IMR-90 (cell line): ENCODE measurements around the gene SPAG8. TPM values are rescaled to one million over a fixed set of nuclear protein-coding genes. Genes with fewer than 3 reads are reported as not detected.
A peak's percentile ranks its signal among the peaks of the same experiment; 100 is the strongest.

Experiments used
- ATAC-seq: fragments of 200-7000 bp; cut with Tn5 transposase; 2 replicates; pipeline ENCODE4 v1.9.1; 2020; ENCODE audit warnings: low read depth, mild to moderate bottlenecking, moderate library complexity
- BruUV-seq: library from RNA; stranded (reverse); fragments of 400-500 nt; replicated peaks from 2 replicates; lab custom pipeline; 2021; lab: Mats Ljungman, UMichigan
- CTCF ChIA-PET: fragments of 300-600 bp; formaldehyde crosslinking; extraction: SDS; loops from one replicate; lab custom pipeline; 2021; ENCODE audit warnings: antibody characterized with exemption; lab: Yijun Ruan, JAX
- POLR2A ChIA-PET: fragments of 300-600 bp; sonication (Branson Sonifier 250); formaldehyde crosslinking; loops from one replicate; lab custom pipeline; 2022; ENCODE audit warnings: antibody characterized with exemption; ENCODE audit not compliant: unreplicated experiment; lab: Charles Lee
- DNase-seq: peaks from one replicate; pipeline ENCODE4 v3.0.0; 2013
- H2AFZ ChIP-seq: replicated peaks from 2 replicates; pipeline ENCODE3; 2013; ENCODE audit warnings: low read length, mild to moderate bottlenecking; ENCODE audit not compliant: poor library complexity
- H2AK5ac ChIP-seq: 2 replicates; pipeline ENCODE4 v1.6.1; 2013; ENCODE audit warnings: low read depth, low read length, inconsistent platforms
- H2AK9ac ChIP-seq: replicated peaks from 2 replicates; pipeline ENCODE3; 2013; ENCODE audit warnings: mild to moderate bottlenecking, low read depth, low read length, moderate library complexity; ENCODE audit not compliant: poor library complexity
- H2BK120ac ChIP-seq: 2 replicates; pipeline ENCODE4 v1.6.1; 2013; ENCODE audit warnings: low read depth, low read length, inconsistent platforms
- H2BK15ac ChIP-seq: 3 replicates; pipeline ENCODE4 v1.6.1; 2013; ENCODE audit warnings: low read depth, low read length, inconsistent platforms
- H2BK20ac ChIP-seq: 2 replicates; pipeline ENCODE4 v1.6.1; 2013; ENCODE audit warnings: low read depth, mild to moderate bottlenecking, inconsistent platforms, low read length, moderate library complexity
- H2BK5ac ChIP-seq: 2 replicates; pipeline ENCODE4 v1.6.1; 2013; ENCODE audit warnings: mild to moderate bottlenecking, low read depth, low read length, inconsistent platforms; ENCODE audit not compliant: poor library complexity, severe bottlenecking
- H3K14ac ChIP-seq: replicated peaks from 2 replicates; pipeline ENCODE4 v1.6.1; 2013; ENCODE audit warnings: low read depth, low read length, inconsistent platforms
- H3K18ac ChIP-seq: 2 replicates; pipeline ENCODE4 v1.6.1; 2013; ENCODE audit warnings: low read depth, low read length, control low read depth
- H3K23ac ChIP-seq: 2 replicates; pipeline ENCODE4 v1.6.1; 2013; ENCODE audit warnings: low read depth, low read length, inconsistent platforms
- H3K27ac ChIP-seq: 2 replicates; pipeline ENCODE4 v1.5.1; 2013; ENCODE audit warnings: mild to moderate bottlenecking, control low read depth, low read length; ENCODE audit not compliant: insufficient read depth
- H3K27me3 ChIP-seq: 2 replicates; pipeline ENCODE4 v1.6.1; 2013; ENCODE audit warnings: low read length; ENCODE audit not compliant: control insufficient read depth, insufficient read depth
- H3K36me3 ChIP-seq: 2 replicates; pipeline ENCODE4 v1.6.1; 2013; ENCODE audit warnings: low read length, mixed read lengths; ENCODE audit not compliant: control insufficient read depth, insufficient read depth
- H3K4ac ChIP-seq: 2 replicates; pipeline ENCODE4 v1.6.1; 2013; ENCODE audit warnings: low read depth, low read length, inconsistent platforms
- H3K4me1 ChIP-seq: 2 replicates; pipeline ENCODE4 v1.6.1; 2013; ENCODE audit warnings: low read length, mixed read lengths; ENCODE audit not compliant: control insufficient read depth, insufficient read depth
- H3K4me2 ChIP-seq: 2 replicates; pipeline ENCODE4 v1.6.1; 2013; ENCODE audit warnings: low read depth, mild to moderate bottlenecking, control low read depth, low read length, moderate library complexity
- H3K4me3 ChIP-seq: 2 replicates; pipeline ENCODE4 v1.5.1; 2013; ENCODE audit warnings: low read depth, mild to moderate bottlenecking, control low read depth, low read length, moderate library complexity; ENCODE audit not compliant: insufficient read depth
- H3K56ac ChIP-seq: 2 replicates; pipeline ENCODE4 v1.6.1; 2013; ENCODE audit warnings: low read length, inconsistent platforms; ENCODE audit not compliant: insufficient read depth; ENCODE audit errors: extremely low read depth
- H3K79me1 ChIP-seq, 2 experiments: 2 replicates each; pipeline ENCODE4 v1.6.1; 2013; ENCODE audit warnings: low read length in 2 of 2, inconsistent platforms in 1 of 2, low read depth in 1 of 2
- H3K9ac ChIP-seq: 2 replicates; pipeline ENCODE4 v1.6.1; 2013; ENCODE audit warnings: low read depth, low read length, control low read depth
- H3K9me1 ChIP-seq: 2 replicates; pipeline ENCODE4 v1.6.1; 2013; ENCODE audit warnings: low read length, inconsistent platforms; ENCODE audit not compliant: insufficient read depth
- H3K9me3 ChIP-seq: 2 replicates; pipeline ENCODE4 v1.6.1; 2013; ENCODE audit warnings: low read length; ENCODE audit not compliant: control insufficient read depth, insufficient read depth
- H4K20me1 ChIP-seq: 2 replicates; pipeline ENCODE4 v1.6.1; 2013; ENCODE audit warnings: low read length, inconsistent platforms; ENCODE audit not compliant: insufficient read depth
- H4K5ac ChIP-seq: 2 replicates; pipeline ENCODE4 v1.6.1; 2013; ENCODE audit warnings: mild to moderate bottlenecking, low read depth, low read length, control low read depth
- H4K8ac ChIP-seq, 2 experiments: 2 replicates each; pipeline ENCODE4 v1.6.1; 2013; ENCODE audit warnings: low read depth in 2 of 2, low read length in 2 of 2, control low read depth in 1 of 2, inconsistent platforms in 1 of 2
- H4K91ac ChIP-seq: 2 replicates; pipeline ENCODE4 v1.6.1; 2013; ENCODE audit warnings: low read depth, low read length, inconsistent platforms; ENCODE audit not compliant: insufficient read depth
- MAFK ChIP-seq: IDR thresholded peaks from 2 replicates; pipeline ENCODE4 v1.6.1; 2012; ENCODE audit warnings: low read depth, low read length, improper control_type of control experiment
- MXI1 ChIP-seq: IDR thresholded peaks from 2 replicates; pipeline ENCODE4 v1.6.1; 2012; ENCODE audit warnings: low read depth, mild to moderate bottlenecking, low read length, moderate library complexity, borderline replicate concordance
- POLR2A ChIP-seq: IDR thresholded peaks from 2 replicates; pipeline ENCODE4 v1.6.1; 2012; ENCODE audit warnings: mild to moderate bottlenecking, low read depth, low read length
- RFX5 ChIP-seq: IDR thresholded peaks from 2 replicates; pipeline ENCODE4 v1.8.0; 2012; ENCODE audit warnings: low read depth, mild to moderate bottlenecking, low read length, moderate library complexity
- USF2 ChIP-seq: fragments of 150-350 bp; IDR thresholded peaks from 2 replicates; pipeline ENCODE4 v1.6.1; 2017; ENCODE audit warnings: mild to moderate bottlenecking, antibody characterized with exemption, low read length, low read depth
- WGBS, 2 experiments: methylation state at CpG; one replicate each; pipeline versions ENCODE4 v1.1.5 to v1.1.7; 2013; ENCODE audit warnings: missing lambda C conversion rate in 2 of 2; ENCODE audit not compliant: insufficient read length in 1 of 2; ENCODE audit errors: extremely low coverage in 2 of 2; 5-methylcytosine and 5-hydroxymethylcytosine counted together
- dilution Hi-C: fragments of 300-500 bp; cut with HindIII; formaldehyde crosslinking; loops from one replicate; pipeline ENCODE4 v1.14.3; 2018; ENCODE audit warnings: low sequenced_read_pairs; ENCODE audit not compliant: unreplicated experiment
- in situ Hi-C: fragments of 300-500 bp; cut with MboI; formaldehyde crosslinking; loops from 3 replicates; pipeline ENCODE4 v1.14.3; 2019; ENCODE audit warnings: low sequenced_read_pairs, inconsistent platforms, mixed read lengths
- intact Hi-C: fragments of 100-400 bp; cut with micrococcal nuclease; formaldehyde crosslinking; loops from 2 replicates; pipeline ENCODE4 v1.10.0; 2022
- polyA plus RNA-seq, 3 experiments: library from polyadenylated mRNA; depleted of rRNA; stranded (reverse); fragments of >200 nt; gene quantifications; 2 replicates each; pipeline ENCODE4 v1.2.3, GENCODE V29; 2012; ENCODE audit warnings: low replicate concordance in 1 of 3
- total RNA-seq: library from RNA; depleted of rRNA; stranded (reverse); fragments of >200 nt; gene quantifications from 2 replicates; pipeline ENCODE4 v1.2.3, GENCODE V29; 2012

Gene SPAG8
- total and polyA plus RNA-seq, 2 of the 4 experiments (the other 2 are of a cell fraction) = 0.72 to 0.84 TPM

GRCh38 chr9:35829764-35830096 is 17.7 kb upstream of the SPAG8 start:
- H3K27ac ChIP-seq = peak overlapping the region; percentile 74
- peak overlapping the region; percentile 95 for H3K9ac ChIP-seq
- peaks cover 2 to 18% of the 10 kb centered on the region in 2 experiments; a peak in 3 of 4 replicates for H3K79me1 ChIP-seq
- H3K4ac ChIP-seq = peak overlapping the region; percentile 80
- ChIA-PET POLR2A (interaction anchor here (0.6 kb wide), 1 partner anchor 270 kb away, joined by 3 read pairs; no protein-coding TSS in a partner anchor), CTCF (no interaction called here)
- H2BK20ac ChIP-seq = no peak overlapping the region
- peak overlapping the region; percentile 85 for H4K5ac ChIP-seq
- H3K27me3 ChIP-seq = no peaks in the 10 kb centered on the region
- intact Hi-C loops = loop anchor here (2.0 to 10.0 kb wide), 2 partner anchors 15 to 195 kb away; no protein-coding TSS in a partner anchor
- DNase-seq (no peak), ATAC-seq (no peak)
- H3K4me2 ChIP-seq = peak overlapping the region; percentile 98
- peaks cover 17% of the 10 kb centered on the region for H3K9me1 ChIP-seq
- dilution Hi-C loops = no loop called here
- peak overlapping the region; percentile 25 for H2BK5ac ChIP-seq
- H3K9me3 ChIP-seq = no peaks in the 10 kb centered on the region
- peak overlapping the region; percentile 30; the same call in 1 of the 2 replicates for H2BK120ac ChIP-seq
- no peaks in the 10 kb centered on the region for H3K36me3 ChIP-seq
- H3K4me3 ChIP-seq = peak overlapping the region; percentile 91
- H2AFZ ChIP-seq = peak overlapping the region; percentile 91
- peak overlapping the region; percentile 71; the same call in 1 of the 2 replicates for H2AK5ac ChIP-seq
- no TSS peak for BruUV-seq
- no peak overlapping the region; the same call in 1 of the 2 replicates for H3K23ac ChIP-seq
- peak overlapping the region; percentile 92 for H3K14ac ChIP-seq
- peak overlapping the region; percentile 60 to 73 for H4K8ac ChIP-seq
- peak overlapping the region; percentile 63 for H2AK9ac ChIP-seq
- in situ Hi-C loops = no loop called here
- no peak overlapping the region for H2BK15ac ChIP-seq
- 70% methylated on average over 1 of the region's 2 CpGs; no CpG with 5 or more reads in 1 of the 2 experiments for WGBS, 2 experiments
- no peaks in the 10 kb centered on the region for H4K20me1 ChIP-seq
- peaks cover 8% of the 10 kb centered on the region for H3K4me1 ChIP-seq
- no peak overlapping the region for H3K56ac ChIP-seq
- peak overlapping the region; percentile 59; the same call in 1 of the 2 replicates for H3K18ac ChIP-seq
- TF ChIP-seq USF2 (no peak), POLR2A (no peak), RFX5 (no peak), MXI1 (no peak), MAFK (no peak)
- H4K91ac ChIP-seq = peak overlapping the region; percentile 30
